ENCODE measurements around the gene MIEN1.

DNA sequence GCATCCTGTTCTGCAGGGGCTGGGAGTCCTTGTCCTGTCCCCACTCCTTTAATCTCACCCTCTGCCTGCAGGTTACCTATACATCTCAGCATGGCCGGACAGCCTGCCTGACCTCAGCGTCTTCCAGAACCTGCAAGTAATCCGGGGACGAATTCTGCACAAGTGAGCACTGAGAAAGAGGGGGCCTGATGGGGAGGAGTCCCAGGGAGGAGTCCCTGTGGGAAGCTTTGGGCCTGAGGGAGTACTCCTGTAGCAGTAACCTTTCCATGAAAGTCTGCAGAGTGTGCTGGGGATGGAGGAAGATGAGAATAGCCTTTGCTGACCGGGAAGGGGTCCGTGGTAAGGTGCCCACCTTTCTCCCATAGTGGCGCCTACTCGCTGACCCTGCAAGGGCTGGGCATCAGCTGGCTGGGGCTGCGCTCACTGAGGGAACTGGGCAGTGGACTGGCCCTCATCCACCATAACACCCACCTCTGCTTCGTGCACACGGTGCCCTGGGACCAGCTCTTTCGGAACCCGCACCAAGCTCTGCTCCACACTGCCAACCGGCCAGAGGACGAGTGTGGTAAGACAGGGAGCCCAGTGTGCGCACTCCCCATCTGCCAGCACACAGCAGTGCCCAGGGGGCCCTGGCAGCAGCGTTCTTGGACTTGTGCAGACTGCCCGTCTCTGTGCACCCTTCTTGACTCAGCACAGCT is 14.8 kb downstream of the MIEN1 start:
- no peak for TF ChIP-seq YY1 (IDR thresholded peaks at IDR 0.05; ENCODE audit: insufficient read depth, insufficient read length)
- no peak for TF ChIP-seq ZNF274 (IDR thresholded peaks at IDR 0.05; ENCODE audit: low read depth, low read length)
- TF ChIP-seq SUZ12 (IDR thresholded peaks at IDR 0.05; ENCODE audit: extremely low read depth, insufficient read depth, insufficient read length): no peak
